HUES64 (cell line): ENCODE measurements around the gene WFDC2. TPM values are rescaled to one million over a fixed set of nuclear protein-coding genes. Genes with fewer than 3 reads are reported as not detected.

Source experiments
- H3K27ac ChIP-seq: 2 replicates; pipeline ENCODE4 v1.7.0; 2013; ENCODE audit warnings: low read depth, low read length, inconsistent platforms
- H3K27me3 ChIP-seq: 2 replicates; pipeline ENCODE4 v1.6.1; 2013; ENCODE audit warnings: mild to moderate bottlenecking, low read length; ENCODE audit not compliant: insufficient read depth
- H3K36me3 ChIP-seq: 2 replicates; pipeline ENCODE4 v1.6.1; 2013; ENCODE audit warnings: mild to moderate bottlenecking, low read length; ENCODE audit not compliant: insufficient read depth
- H3K4me1 ChIP-seq: 2 replicates; pipeline ENCODE4 v1.6.1; 2013; ENCODE audit warnings: mild to moderate bottlenecking, low read length, moderate library complexity; ENCODE audit not compliant: insufficient read depth
- H3K4me3 ChIP-seq: 2 replicates; pipeline ENCODE4 v1.5.1; 2013; ENCODE audit warnings: mild to moderate bottlenecking, low read length, moderate library complexity
- H3K9ac ChIP-seq: 2 replicates; pipeline ENCODE4 v1.6.1; 2013; ENCODE audit warnings: mild to moderate bottlenecking, low read depth, low read length
- H3K9me3 ChIP-seq: 2 replicates; pipeline ENCODE4 v1.6.1; 2013; ENCODE audit warnings: low read depth, low read length; ENCODE audit not compliant: insufficient read depth
- WGBS: fragments of 150-250, 120-280 bp; methylation state at CpG from one replicate; pipeline ENCODE4 v1.1.7; 2013; ENCODE audit warnings: missing lambda C conversion rate; 5-methylcytosine and 5-hydroxymethylcytosine counted together
- polyA plus RNA-seq, 2 experiments: library from polyadenylated mRNA; stranded (reverse); fragments of 50-300 nt; gene quantifications; one replicate each; pipeline ENCODE4 v1.2.3, GENCODE V29; 2013

WFDC2 gene
- polyA plus RNA-seq (2013, experiment 1 of 2) = 41.5 TPM
- polyA plus RNA-seq (2013, experiment 2 of 2) = 43.4 TPM

- H3K4me3 ChIP-seq = peak within 1 kb of the TSS; percentile 65
- 2% methylated on average over 54 of the region's 54 CpGs for WGBS
- H3K9me3 ChIP-seq = no peaks in the 10 kb centered on the region
- peaks cover 9% of the 10 kb centered on the region; the same call in 1 of the 2 replicates for H3K4me1 ChIP-seq
- no peak within 1 kb of the TSS for H3K27ac ChIP-seq
- H3K36me3 ChIP-seq = no peaks in the 10 kb centered on the region
- peaks cover 31% of the 10 kb centered on the region for H3K27me3 ChIP-seq
- peak within 1 kb of the TSS; percentile 70 for H3K9ac ChIP-seq
Observed at GRCh38 chr20:45469336-45470261, at the start of gene WFDC2. Gene WFDC2, plus strand, starts transcription at chr20:45469753. Its CDS starts 29 bp downstream, at chr20:45469782.

GRCh38 chr20:45420125-45420524, 49.4 kb upstream of the WFDC2 start:
- H3K4me1 ChIP-seq = peaks cover 4% of the 10 kb centered on the region; the same call in 1 of the 2 replicates
- no peak overlapping the region for H3K9ac ChIP-seq
- H3K4me3 ChIP-seq = no peak overlapping the region
- WGBS = 95% methylated on average over 8 of the region's 8 CpGs
- no peak overlapping the region for H3K27ac ChIP-seq
- H3K9me3 ChIP-seq = no peaks in the 10 kb centered on the region
- peaks cover 64% of the 10 kb centered on the region for H3K36me3 ChIP-seq
- H3K27me3 ChIP-seq = no peaks in the 10 kb centered on the region

GRCh38 chr20:45423700-45424099, 45.9 kb upstream of the WFDC2 start:
- Histone ChIP-seq H3K4me3 (no peak overlapping the region), H3K27me3 (no peaks in the 10 kb centered on the region), H3K4me1 (no peaks in the 10 kb centered on the region), H3K36me3 (peaks cover 67% of the 10 kb centered on the region), H3K9ac (no peak overlapping the region), H3K27ac (no peak overlapping the region), H3K9me3 (no peaks in the 10 kb centered on the region)
- WGBS = 87% methylated on average over 2 of the region's 2 CpGs

GRCh38 chr20:45425561-45425960, 44.0 kb upstream of the WFDC2 start:
- Histone ChIP-seq H3K4me1 (no peaks in the 10 kb centered on the region), H3K27me3 (no peaks in the 10 kb centered on the region), H3K9me3 (no peaks in the 10 kb centered on the region), H3K36me3 (peaks cover 53% of the 10 kb centered on the region), H3K4me3 (no peak overlapping the region), H3K27ac (no peak overlapping the region), H3K9ac (no peak overlapping the region)
- WGBS = 97% methylated on average over 17 of the region's 17 CpGs

- H3K27ac ChIP-seq = no peak overlapping the region
- H3K4me1 ChIP-seq = no peaks in the 10 kb centered on the region
- H3K27me3 ChIP-seq = no peaks in the 10 kb centered on the region
- no peaks in the 10 kb centered on the region for H3K9me3 ChIP-seq
- no peak overlapping the region for H3K9ac ChIP-seq
- 81% methylated on average over 5 of the region's 5 CpGs for WGBS
- peaks cover 44% of the 10 kb centered on the region for H3K36me3 ChIP-seq
- no peak overlapping the region for H3K4me3 ChIP-seq
Observed at GRCh38 chr20:45426320-45427016, 43.1 kb upstream of the WFDC2 start.

GRCh38 chr20:45427236-45428149, 42.1 kb upstream of the WFDC2 start:
- H3K9me3 ChIP-seq = no peaks in the 10 kb centered on the region
- H3K9ac ChIP-seq = no peak overlapping the region
- no peaks in the 10 kb centered on the region for H3K4me1 ChIP-seq
- no peaks in the 10 kb centered on the region for H3K27me3 ChIP-seq
- H3K36me3 ChIP-seq = peaks cover 34% of the 10 kb centered on the region
- H3K27ac ChIP-seq = no peak overlapping the region
- 89% methylated on average over 14 of the region's 14 CpGs for WGBS
- H3K4me3 ChIP-seq = no peak overlapping the region

GRCh38 chr20:45429618-45430017, 39.9 kb upstream of the WFDC2 start:
- Histone ChIP-seq H3K36me3 (peaks cover 17% of the 10 kb centered on the region), H3K9me3 (no peaks in the 10 kb centered on the region), H3K9ac (no peak overlapping the region), H3K27ac (no peak overlapping the region), H3K4me3 (no peak overlapping the region), H3K4me1 (no peaks in the 10 kb centered on the region), H3K27me3 (no peaks in the 10 kb centered on the region)
- 83% methylated on average over 2 of the region's 2 CpGs for WGBS

GRCh38 chr20:45432294-45432693, 37.3 kb upstream of the WFDC2 start:
- WGBS = 93% methylated on average over 5 of the region's 5 CpGs
- Histone ChIP-seq H3K4me1 (no peaks in the 10 kb centered on the region), H3K36me3 (0 out of 2 replicates have a peak, but pooled peaks cover 3% of the 10 kb centered on the region), H3K27me3 (no peaks in the 10 kb centered on the region), H3K9me3 (no peaks in the 10 kb centered on the region), H3K27ac (no peak overlapping the region), H3K4me3 (no peak overlapping the region), H3K9ac (no peak overlapping the region)

- Histone ChIP-seq H3K36me3 (0 out of 2 replicates have a peak, but pooled peaks cover 3% of the 10 kb centered on the region), H3K4me1 (no peaks in the 10 kb centered on the region), H3K9ac (no peak overlapping the region), H3K27ac (no peak overlapping the region), H3K4me3 (no peak overlapping the region), H3K27me3 (no peaks in the 10 kb centered on the region), H3K9me3 (no peaks in the 10 kb centered on the region)
- 84% methylated on average over 3 of the region's 3 CpGs for WGBS
Observed at GRCh38 chr20:45433316-45433715, 36.2 kb upstream of the WFDC2 start.

GRCh38 chr20:45433976-45434375, 35.6 kb upstream of the WFDC2 start:
- H3K9me3 ChIP-seq = no peaks in the 10 kb centered on the region
- no peaks in the 10 kb centered on the region for H3K4me1 ChIP-seq
- WGBS = 97% methylated on average over 4 of the region's 4 CpGs
- H3K9ac ChIP-seq = no peak overlapping the region
- no peak overlapping the region for H3K27ac ChIP-seq
- H3K4me3 ChIP-seq = no peak overlapping the region
- H3K27me3 ChIP-seq = no peaks in the 10 kb centered on the region
- H3K36me3 ChIP-seq = 0 out of 2 replicates have a peak, but pooled peaks cover 3% of the 10 kb centered on the region
